Measurements from ENCODE around the gene RASAL3. TPM values are rescaled to one million over a fixed set of nuclear protein-coding genes. Genes with fewer than 3 reads are reported as not detected.

Gene RASAL3
- total RNA-seq, 1 experiment from 2014 or later: 1.9 TPM

DNA sequence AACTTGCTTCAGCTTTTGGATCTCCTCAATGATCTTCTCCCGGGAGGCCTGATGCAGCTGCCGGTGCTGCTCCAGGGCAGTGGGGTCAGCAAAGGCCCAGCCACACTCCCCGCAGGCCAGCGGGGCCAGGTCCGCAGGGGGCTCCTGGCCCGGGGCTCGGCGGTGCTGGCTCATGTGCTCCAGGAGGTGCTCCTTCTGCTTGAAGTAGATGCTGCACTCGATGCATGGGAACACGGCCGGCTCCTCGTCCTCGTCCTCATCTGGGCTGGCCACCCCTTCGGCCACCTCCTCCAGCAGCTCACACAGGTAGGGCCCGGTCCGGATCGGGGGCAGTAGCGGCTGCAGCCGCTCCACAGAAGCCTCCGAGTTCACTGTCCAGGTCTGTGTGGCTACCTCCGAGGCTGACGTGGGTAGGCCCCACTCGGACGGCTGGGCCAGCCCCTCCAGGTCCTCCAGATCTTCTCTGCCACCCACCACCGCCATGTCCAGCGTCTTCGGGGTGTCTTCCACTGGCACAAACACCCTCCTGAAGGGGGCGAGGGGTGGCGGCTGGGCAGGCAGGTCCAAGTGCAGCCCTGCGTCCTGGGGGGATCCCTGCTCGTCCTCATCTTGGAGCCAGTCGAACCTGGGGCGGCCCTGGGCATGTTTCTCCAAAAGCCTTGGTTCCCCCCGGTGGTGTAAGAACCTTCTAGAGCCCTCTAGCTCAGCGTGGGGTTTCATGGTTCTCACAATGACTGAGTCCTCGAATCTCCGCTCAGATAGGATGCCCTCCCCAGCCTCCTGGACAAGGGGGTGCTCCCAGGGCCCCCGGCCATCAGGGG lies 24.3 kb downstream of the RASAL3 start:
- Histone ChIP-seq H3K9me3 (ENCODE audit: control insufficient read depth, low read depth, low read length) (no peaks in the 10 kb centered on the region), H4K91ac (ENCODE audit: insufficient read length, low read depth, low read length) (no peak overlapping the region), H2BK120ac (ENCODE audit: low read depth, low read length, poor library complexity, severe bottlenecking) (no peak overlapping the region), H4K5ac (ENCODE audit: insufficient read length, low read depth, low read length) (no peak overlapping the region), H3K23me2 (ENCODE audit: insufficient read length, low read depth, low read length, poor library complexity, severe bottlenecking) (no peaks in the 10 kb centered on the region), H2AFZ (ENCODE audit: low read length) (no peak overlapping the region), H2BK12ac (ENCODE audit: insufficient read length, low read depth, low read length) (no peak overlapping the region), H3K4ac (ENCODE audit: low read depth, low read length) (no peak overlapping the region), H2BK5ac (ENCODE audit: insufficient read length, low read length) (no peak overlapping the region), H3K4me2 (ENCODE audit: insufficient read depth, insufficient read length, low read length) (no peak overlapping the region), H3K79me1 (ENCODE audit: insufficient read depth, low read depth, low read length, poor library complexity, severe bottlenecking) (no peaks in the 10 kb centered on the region), H2AK5ac (ENCODE audit: insufficient read length, low read length) (no peak overlapping the region), H3K27ac (ENCODE audit: insufficient read length, low read depth, low read length) (no peak overlapping the region), H3K79me2 (ENCODE audit: insufficient read depth, low read length) (no peaks in the 10 kb centered on the region), H3K18ac (ENCODE audit: insufficient read length, low read depth, low read length) (no peak overlapping the region), H3K4me1 (ENCODE audit: insufficient read depth, low read length) (no peaks in the 10 kb centered on the region), H4K20me1 (ENCODE audit: control insufficient read depth, insufficient read depth, insufficient read length) (no peaks in the 10 kb centered on the region), H3K23ac (ENCODE audit: insufficient read length, low read depth, low read length) (no peak overlapping the region), H3T11ph (ENCODE audit: low read length) (no peak overlapping the region), H3K56ac (ENCODE audit: insufficient read length, low read depth, low read length) (no peak overlapping the region), H3K27me3 (ENCODE audit: insufficient read depth, low read length) (no peaks in the 10 kb centered on the region), H2BK15ac (ENCODE audit: low read depth, low read length) (no peak overlapping the region), H3K14ac (ENCODE audit: insufficient read depth, low read length) (no peak overlapping the region), H2BK20ac (ENCODE audit: low read depth, low read length, poor library complexity, severe bottlenecking) (no peak overlapping the region), H3K9ac (ENCODE audit: extremely low read depth, insufficient read length, low read length) (no peak overlapping the region), H4K8ac (replicated peaks; ENCODE audit: insufficient read length, low read depth, low read length) (no peak overlapping the region)
- H3K4me3 Mint-ChIP-seq: no peak overlapping the region
- no peaks in the 10 kb centered on the region for H3K36me3 Mint-ChIP-seq (ENCODE audit: insufficient read depth in 1 of 3, low read depth in 3 of 3)
- H3K27ac Mint-ChIP-seq: no peak overlapping the region; a peak in 1 of 7 replicates
- no peaks in the 10 kb centered on the region for H3K27me3 Mint-ChIP-seq (ENCODE audit: low read depth)
- no peaks in the 10 kb centered on the region for H3K9me3 Mint-ChIP-seq
- TF ChIP-seq, protein P1, sequence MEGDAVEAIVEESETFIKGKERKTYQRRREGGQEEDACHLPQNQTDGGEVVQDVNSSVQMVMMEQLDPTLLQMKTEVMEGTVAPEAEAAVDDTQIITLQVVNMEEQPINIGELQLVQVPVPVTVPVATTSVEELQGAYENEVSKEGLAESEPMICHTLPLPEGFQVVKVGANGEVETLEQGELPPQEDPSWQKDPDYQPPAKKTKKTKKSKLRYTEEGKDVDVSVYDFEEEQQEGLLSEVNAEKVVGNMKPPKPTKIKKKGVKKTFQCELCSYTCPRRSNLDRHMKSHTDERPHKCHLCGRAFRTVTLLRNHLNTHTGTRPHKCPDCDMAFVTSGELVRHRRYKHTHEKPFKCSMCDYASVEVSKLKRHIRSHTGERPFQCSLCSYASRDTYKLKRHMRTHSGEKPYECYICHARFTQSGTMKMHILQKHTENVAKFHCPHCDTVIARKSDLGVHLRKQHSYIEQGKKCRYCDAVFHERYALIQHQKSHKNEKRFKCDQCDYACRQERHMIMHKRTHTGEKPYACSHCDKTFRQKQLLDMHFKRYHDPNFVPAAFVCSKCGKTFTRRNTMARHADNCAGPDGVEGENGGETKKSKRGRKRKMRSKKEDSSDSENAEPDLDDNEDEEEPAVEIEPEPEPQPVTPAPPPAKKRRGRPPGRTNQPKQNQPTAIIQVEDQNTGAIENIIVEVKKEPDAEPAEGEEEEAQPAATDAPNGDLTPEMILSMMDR (conservative IDR thresholded peaks at IDR 0.05): no peak
- DNase-seq: no peak
- no peaks in the 10 kb centered on the region for H3K4me1 Mint-ChIP-seq
- no CpG with 5 or more reads among the region's 38 CpGs for WGBS (ENCODE audit: extremely low coverage, insufficient read length, low lambda C conversion rate)
